Measurements from ENCODE around the gene RAC2.

RAC2 gene

GRCh38 chr22:37215890-37216289 lies 28.2 kb downstream of the RAC2 start:
- no peak for DNase-seq

DNA sequence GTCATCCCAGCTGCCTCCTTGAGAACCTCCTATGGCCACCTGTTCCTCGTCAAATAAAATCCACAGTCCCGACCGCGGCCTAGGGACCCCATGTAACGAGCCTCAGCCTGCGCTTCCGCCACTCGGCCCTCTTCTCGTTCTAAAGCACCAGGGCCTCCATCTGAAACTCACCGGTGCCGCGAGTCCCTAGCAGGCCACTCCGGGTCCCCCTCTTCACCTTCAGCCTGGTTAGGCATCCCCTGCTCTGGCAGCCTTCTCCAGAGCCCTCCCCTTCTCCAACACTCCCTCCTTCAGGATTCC lies 29.4 kb downstream of the RAC2 start:
- DNase-seq = no peak

DNA sequence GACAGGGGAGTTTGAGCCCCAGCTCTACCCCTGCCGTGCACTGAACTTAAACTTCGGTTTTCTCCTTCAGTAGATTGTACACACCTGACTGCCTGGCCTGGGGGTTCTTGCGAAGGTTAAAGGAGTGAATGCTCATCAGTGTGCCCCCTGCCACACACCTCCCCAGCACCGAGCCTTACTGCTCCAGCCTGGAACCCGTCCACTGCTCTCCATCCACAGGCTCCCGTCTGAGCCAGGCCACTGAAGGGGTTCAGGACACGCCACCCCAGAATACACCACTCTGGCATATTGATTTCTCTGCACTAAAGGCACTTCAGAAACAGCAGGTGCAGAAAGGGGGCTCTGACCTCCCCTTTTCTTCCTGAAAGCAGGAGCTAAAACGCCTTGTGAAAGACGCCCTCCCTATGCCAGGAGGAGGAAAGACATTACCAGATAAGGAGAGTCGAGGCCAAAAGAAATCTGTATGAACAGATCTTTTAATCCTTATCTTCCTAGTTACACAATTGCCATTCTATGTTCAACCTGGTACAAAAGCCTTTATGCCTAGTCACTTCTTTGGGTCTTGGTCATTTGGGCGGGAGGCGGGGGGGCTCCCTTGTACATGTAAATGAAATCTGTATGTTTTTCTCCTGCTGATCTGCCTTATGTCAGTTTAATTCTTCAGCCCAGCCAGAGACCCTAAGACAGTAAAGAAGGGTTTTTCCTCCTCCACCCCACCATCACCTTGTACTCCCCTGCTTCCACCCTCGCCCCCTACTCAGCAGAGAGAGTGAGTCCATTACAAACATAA lies 29.9 kb downstream of the RAC2 start:
- no peak for DNase-seq

GRCh38 chr22:37213218-37213855 lies 30.7 kb downstream of the RAC2 start:
- DNase-seq = no peak

GRCh38 chr22:37212174-37212906 lies 31.7 kb downstream of the RAC2 start, which contains the start of gene SSTR3:
TSS of gene SSTR3 (minus strand) at chr22:37212477. CDS start at chr22:37207803, 4,674 bp downstream.
- DNase-seq = no peak

DNA sequence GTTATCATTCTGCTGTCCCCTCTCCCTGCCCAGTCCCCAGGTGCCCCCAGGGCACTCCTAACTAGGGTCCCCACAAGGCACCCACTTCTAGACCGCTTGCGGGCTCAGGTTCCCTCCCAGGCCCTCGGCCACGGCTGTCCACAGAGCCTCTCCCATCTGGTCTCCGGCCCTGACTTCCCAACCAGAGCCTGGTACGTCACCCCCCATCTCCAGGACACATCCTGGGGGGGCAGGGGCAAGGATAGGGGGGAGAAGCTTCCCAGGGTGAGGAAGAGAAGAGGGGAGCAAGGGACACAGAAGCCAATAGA lies 32.2 kb downstream of the RAC2 start:
- DNase-seq = no peak

GRCh38 chr22:37211075-37211865 lies 32.8 kb downstream of the RAC2 start:
- no peak for DNase-seq

GRCh38 chr22:37210041-37210803 lies 33.8 kb downstream of the RAC2 start:
- DNase-seq = no peak

GRCh38 chr22:37209140-37209845 lies 34.8 kb downstream of the RAC2 start:
- DNase-seq = no peak

DNA sequence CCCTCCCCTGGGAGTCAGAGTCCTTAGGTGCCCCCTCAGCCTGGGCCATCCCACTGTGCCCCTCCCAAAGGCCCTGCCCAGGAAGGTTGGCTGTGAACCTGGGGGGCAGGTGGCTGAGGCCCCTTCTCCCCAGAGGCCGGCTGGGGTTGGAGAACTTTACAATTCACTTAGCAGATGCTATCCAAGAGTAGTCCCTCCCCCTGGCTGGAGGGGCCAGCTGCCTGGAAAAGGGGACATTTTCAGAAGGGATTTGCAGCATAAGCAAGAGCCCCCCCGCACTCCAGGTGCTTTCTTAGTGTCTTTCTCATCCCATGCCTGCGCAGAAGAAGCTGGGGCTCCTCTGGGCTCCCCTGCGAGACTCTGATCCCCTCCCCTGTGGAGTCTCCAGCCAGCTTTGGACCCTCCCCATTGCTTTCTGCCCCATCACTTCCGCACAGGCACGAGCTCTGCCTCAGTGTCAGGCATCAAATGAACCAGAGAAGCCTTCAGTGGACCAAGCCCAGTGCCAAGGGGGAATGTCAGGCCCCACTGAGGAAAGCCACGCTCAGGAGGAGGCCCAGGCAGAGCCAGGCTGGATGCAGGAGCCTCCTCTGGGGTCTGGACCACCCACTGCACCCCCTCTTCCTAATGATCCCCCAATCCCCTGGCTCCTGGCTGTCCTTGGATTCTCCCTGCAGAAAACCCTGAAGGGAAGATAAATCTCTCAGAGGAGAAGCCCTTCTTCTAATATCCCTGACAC lies 35.5 kb downstream of the RAC2 start:
- DNase-seq = no peak

DNA sequence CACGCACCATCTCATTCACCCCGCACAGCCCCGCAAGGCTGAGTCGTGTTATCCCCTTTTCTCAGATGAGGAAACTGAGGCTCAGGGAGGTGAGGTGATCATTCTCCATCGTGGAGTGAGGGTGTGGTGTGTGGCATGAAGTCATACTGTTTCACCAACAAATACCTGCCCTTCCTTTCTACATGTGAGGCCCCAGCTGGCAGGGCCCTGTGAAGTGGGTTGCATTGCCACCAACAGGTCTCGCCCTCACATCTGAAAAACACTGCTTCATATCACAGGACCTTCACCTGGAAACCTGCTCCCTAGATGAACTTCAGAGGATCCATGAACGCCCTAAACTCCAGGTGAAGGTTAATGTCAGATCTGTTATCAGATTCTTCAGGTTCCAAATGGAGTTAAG lies 36.1 kb downstream of the RAC2 start:
- DNase-seq = no peak

GRCh38 chr22:37206841-37207821 lies 36.9 kb downstream of the RAC2 start:
- no peak for DNase-seq

- DNase-seq = no peak
Observed at GRCh38 chr22:37206118-37206840, 37.8 kb downstream of the RAC2 start.

DNA sequence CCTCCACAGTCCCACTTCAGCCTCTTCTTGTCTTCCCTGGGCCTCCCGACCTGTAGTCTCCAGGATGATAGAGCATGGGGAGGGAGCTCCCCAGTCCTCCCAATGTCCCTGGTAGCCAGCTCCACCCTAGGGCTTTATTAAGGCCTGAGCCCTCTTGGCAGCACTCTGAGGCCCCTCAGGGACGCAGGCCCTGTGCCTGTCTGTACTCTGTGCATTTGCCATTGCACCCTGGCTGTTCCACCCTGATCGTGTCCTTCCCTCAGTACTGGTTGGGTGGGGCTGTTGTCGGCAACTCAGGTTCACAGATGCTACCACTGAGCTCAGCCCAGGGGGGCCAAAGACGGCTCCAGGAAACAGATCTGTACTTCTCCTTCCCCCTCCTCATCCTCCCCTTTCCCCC lies 39.0 kb downstream of the RAC2 start:
- no peak for DNase-seq

GRCh38 chr22:37204045-37204655 lies 39.9 kb downstream of the RAC2 start:
- DNase-seq = no peak

DNA sequence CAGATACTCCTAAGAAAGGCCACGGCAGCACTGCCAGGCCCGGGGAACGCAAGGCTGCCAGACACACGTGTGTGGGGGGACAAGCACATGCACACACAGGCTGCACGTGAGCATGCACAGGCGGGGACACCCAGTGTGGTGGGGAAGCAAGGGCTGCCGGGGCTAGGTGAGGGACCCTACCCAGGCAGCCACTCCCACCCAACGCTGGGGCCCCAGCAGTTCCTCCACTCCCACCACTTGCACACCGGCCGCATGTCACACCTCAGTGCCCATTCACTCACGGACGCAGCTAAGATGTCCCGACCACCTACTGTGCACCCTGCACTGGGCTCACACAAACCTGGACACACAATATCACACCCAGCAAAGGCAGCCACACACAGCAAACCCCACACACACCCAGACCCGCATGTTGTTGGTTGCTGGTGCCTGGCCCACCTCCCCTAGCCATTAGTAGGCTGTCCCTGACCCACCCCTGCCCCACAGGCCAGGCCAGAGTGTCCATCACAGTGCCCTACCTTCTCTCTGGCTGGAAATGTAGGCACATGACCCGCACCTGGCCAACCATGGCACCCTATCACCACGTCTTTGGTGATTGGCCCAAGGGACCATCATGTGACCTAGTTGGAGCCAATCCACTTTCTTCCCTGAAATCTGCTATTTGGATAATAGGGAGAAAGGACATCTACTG lies 40.6 kb downstream of the RAC2 start:
- DNase-seq = no peak

GRCh38 chr22:37202716-37203115 lies 41.4 kb downstream of the RAC2 start:
- no peak for DNase-seq

DNA sequence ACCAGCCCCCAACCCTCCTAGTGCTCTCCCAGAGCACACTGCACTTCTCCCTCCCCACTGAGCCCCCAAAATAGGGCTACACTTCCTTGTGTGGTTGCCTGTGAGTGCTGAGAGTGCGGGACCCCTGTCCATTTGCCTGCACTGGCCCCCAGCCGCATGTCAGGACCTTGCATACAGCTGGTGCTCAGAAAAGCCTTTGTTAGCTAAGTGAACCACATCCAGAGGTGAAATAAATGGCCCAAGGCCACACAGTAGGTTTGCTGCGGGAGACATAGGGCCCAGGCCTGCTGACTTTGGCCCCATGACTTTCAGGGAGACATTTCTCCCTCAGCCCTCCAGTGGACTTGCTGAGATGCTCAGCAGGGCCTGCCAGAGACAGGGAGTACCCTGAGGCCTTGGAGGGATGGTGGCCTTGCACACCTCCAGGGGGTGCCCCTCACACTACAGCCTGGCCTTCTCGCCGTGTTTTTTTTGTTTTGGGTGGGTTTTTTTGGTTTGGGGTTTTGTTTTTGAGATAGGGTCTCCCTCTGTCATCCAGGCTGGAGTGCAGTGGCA lies 42.0 kb downstream of the RAC2 start:
- DNase-seq = no peak

All from stimulated activated CD4-positive, alpha-beta T cell treated with anti-CD3 and anti-CD28 coated beads, Interleukin-2, amount 100 ng/mL, for 48 hours (primary cell).